Sigmoid colon (tissue), 3 donors: Measurements from ENCODE around the gene FGF19.

ENCODE experiments used
- POLR2A ChIP-seq, 2 donors: fragments of 450-650 bp; IDR thresholded peaks; one replicate each; pipeline ENCODE4 v1.6.1; 2016; ENCODE audit warnings: antibody characterized with exemption in 2 of 2, mild to moderate bottlenecking in 2 of 2, moderate library complexity in 2 of 2
- TF ChIP-seq, protein P1 (sequence below), 4 experiments: fragments of 450-650 bp in 3 of 4; fragments of 200-600 bp in 1 of 4; IDR thresholded peaks; one replicate each; pipeline ENCODE4 v1.5.1; 2016 to 2019; ENCODE audit warnings: antibody characterized with exemption in 4 of 4, mild to moderate bottlenecking in 3 of 4, moderate library complexity in 2 of 4

DNA sequence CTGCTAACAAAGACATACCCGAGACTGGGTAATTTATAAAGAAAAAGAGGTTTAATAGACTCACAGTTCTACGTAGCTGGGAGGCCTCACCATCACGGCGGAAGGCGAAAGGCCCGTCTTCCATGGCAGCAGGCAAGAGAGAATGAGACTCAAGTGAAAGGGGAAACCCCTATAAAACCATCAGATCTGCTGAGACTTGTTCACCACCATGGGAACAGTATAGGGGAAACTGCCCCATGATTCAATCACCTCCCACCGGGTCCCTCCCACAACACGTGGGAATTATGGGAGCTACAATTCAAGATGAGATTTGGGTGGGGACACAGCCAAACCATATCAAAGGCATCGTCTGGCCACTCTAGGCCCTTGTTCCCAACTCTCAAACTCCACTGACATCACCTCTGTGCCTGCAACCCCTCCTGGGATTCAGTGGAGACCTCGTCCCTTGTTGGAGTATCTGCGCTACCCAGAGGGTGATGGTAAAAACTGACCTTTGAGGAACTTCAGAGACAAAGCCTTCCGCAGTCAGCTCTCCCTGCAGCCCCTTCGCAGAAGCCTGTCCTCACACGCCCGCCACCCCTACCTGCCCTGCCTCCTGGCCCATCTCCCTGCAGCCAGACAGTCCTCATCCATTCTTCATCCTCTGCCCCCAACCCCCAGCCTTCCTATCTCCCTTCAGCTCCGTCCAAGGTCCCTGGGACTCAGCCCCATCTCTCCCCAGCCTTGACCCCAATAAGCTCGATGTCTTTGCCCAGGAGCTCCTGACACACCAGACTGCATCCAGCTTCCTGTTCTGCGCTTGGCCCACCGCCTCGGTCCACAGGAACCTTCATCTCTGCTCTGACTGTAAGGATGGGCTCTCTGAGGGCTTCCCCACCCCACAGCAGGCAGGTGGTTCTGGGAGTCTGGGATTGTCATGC lies 47.0 kb downstream of the FGF19 start:
- TF ChIP-seq, protein P1, sequence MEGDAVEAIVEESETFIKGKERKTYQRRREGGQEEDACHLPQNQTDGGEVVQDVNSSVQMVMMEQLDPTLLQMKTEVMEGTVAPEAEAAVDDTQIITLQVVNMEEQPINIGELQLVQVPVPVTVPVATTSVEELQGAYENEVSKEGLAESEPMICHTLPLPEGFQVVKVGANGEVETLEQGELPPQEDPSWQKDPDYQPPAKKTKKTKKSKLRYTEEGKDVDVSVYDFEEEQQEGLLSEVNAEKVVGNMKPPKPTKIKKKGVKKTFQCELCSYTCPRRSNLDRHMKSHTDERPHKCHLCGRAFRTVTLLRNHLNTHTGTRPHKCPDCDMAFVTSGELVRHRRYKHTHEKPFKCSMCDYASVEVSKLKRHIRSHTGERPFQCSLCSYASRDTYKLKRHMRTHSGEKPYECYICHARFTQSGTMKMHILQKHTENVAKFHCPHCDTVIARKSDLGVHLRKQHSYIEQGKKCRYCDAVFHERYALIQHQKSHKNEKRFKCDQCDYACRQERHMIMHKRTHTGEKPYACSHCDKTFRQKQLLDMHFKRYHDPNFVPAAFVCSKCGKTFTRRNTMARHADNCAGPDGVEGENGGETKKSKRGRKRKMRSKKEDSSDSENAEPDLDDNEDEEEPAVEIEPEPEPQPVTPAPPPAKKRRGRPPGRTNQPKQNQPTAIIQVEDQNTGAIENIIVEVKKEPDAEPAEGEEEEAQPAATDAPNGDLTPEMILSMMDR (IDR thresholded peaks at IDR 0.05): no peak
- TF ChIP-seq POLR2A (IDR thresholded peaks at IDR 0.05): no peak
